Breast epithelium (tissue), 4 donors: Measurements from ENCODE around the gene TP53I13. TPM values are rescaled to one million over a fixed set of nuclear protein-coding genes. Genes with fewer than 3 reads are reported as not detected.
"Not testable (repeated sequence)": the region's sequence is repeated elsewhere in the genome, so short reads cannot be mapped to it uniquely, and the experiment has no call there.

Experiments
- DNase-seq, 2 donors: peaks; one replicate each; pipeline ENCODE4 v3.0.0-alpha.2; 2019; ENCODE audit warnings: low spot score in 2 of 2
- H3K27ac ChIP-seq, 2 donors: fragments of 200-600 bp; sonication (generic) in 1 of 2; one replicate each; pipeline ENCODE4 v1.5.1; 2016 to 2019; ENCODE audit warnings: mild to moderate bottlenecking in 1 of 2
- H3K27me3 ChIP-seq, 2 donors: fragments of 200-600 bp; sonication (generic) in 1 of 2; one replicate each; pipeline versions ENCODE4 v1.5.1 to v1.6.0; 2017 to 2019; ENCODE audit warnings: control low read depth in 1 of 2, mild to moderate bottlenecking in 1 of 2
- H3K36me3 ChIP-seq: fragments of 200-600 bp; one replicate; pipeline ENCODE4 v1.5.1; 2019
- H3K4me1 ChIP-seq, 2 donors: fragments of 200-600 bp; sonication (generic); one replicate each; pipeline ENCODE4 v1.5.1; 2016 to 2019; ENCODE audit warnings: control low read depth in 1 of 2
- H3K4me3 ChIP-seq, 3 donors: fragments of 200-600 bp; sonication (generic); 1 replicate in 2 of 3; 2 replicates in 1 of 3; pipeline ENCODE4 v1.5.1; 2016 to 2019; ENCODE audit warnings: mild to moderate bottlenecking in 3 of 3, moderate library complexity in 2 of 3
- H3K9me3 ChIP-seq, 2 donors: fragments of 200-600 bp; sonication (generic) in 1 of 2; one replicate each; pipeline ENCODE4 v1.5.1; 2016 to 2019; ENCODE audit warnings: control low read depth in 1 of 2
- CTCF ChIP-seq, 3 donors: fragments of 450-650 bp; IDR thresholded peaks; one replicate each; pipeline ENCODE4 v1.5.1; 2016 to 2017; ENCODE audit warnings: antibody characterized with exemption in 3 of 3, mild to moderate bottlenecking in 3 of 3, moderate library complexity in 3 of 3
- POLR2A ChIP-seq: fragments of 450-650 bp; IDR thresholded peaks from one replicate; pipeline ENCODE4 v1.6.1; 2016; ENCODE audit warnings: antibody characterized with exemption, mild to moderate bottlenecking, moderate library complexity
- POLR2AphosphoS5 ChIP-seq, 3 donors: sonication (generic); formaldehyde crosslinking; IDR thresholded peaks; one replicate each; pipeline ENCODE4 v1.6.1; 2017; ENCODE audit warnings: antibody characterized with exemption in 3 of 3
- intact Hi-C: fragments of 100-400 bp; cut with DNase I; formaldehyde crosslinking; loops from one replicate; pipeline ENCODE4 v1.15.1; 2023; ENCODE audit warnings: low total_unique reads
- total RNA-seq, 3 donors: library from RNA; depleted of rRNA; stranded (reverse); fragments of >200 nt; gene quantifications; one replicate each; pipeline ENCODE4 v1.1.0, GENCODE V29; 2016

Gene TP53I13
- total RNA-seq, 3 donors from 2014 or later, result 34.1 to 114 (median 56.0) TPM

- no peaks in the 10 kb centered on the region for H3K4me1 ChIP-seq
- no peak for DNase-seq
- H3K9me3 ChIP-seq, result no peaks in the 10 kb centered on the region
- intact Hi-C loops, result no loop called here
- H3K27me3 ChIP-seq, result no peaks in the 10 kb centered on the region
- H3K4me3 ChIP-seq, result no peak overlapping the region
- no peaks in the 10 kb centered on the region for H3K36me3 ChIP-seq
- TF ChIP-seq POLR2A (no peak), CTCF (IDR thresholded peaks at IDR 0.05) (no peak), POLR2AphosphoS5 (IDR thresholded peaks at IDR 0.05) (no peak)
- H3K27ac ChIP-seq, result no peak overlapping the region
Observed at GRCh38 chr17:29557085-29557738, 11.3 kb upstream of the TP53I13 start.

GRCh38 chr17:29557739-29558116, 10.8 kb upstream of the TP53I13 start:
- Histone ChIP-seq H3K4me3 (no peak overlapping the region), H3K9me3 (no peaks in the 10 kb centered on the region), H3K27ac (no peak overlapping the region), H3K36me3 (no peaks in the 10 kb centered on the region), H3K27me3 (no peaks in the 10 kb centered on the region), H3K4me1 (no peaks in the 10 kb centered on the region)
- no peak for TF ChIP-seq CTCF (IDR thresholded peaks at IDR 0.05)
- TF ChIP-seq POLR2AphosphoS5 (IDR thresholded peaks at IDR 0.05), result no peak
- TF ChIP-seq POLR2A, result no peak
- DNase-seq, result no peak
- intact Hi-C loops, result no loop called here

- H3K9me3 ChIP-seq, DNase-seq, H3K27ac ChIP-seq, H3K36me3 ChIP-seq, H3K4me3 ChIP-seq, intact Hi-C loops, H3K4me1 ChIP-seq, H3K27me3 ChIP-seq: not testable (repeated sequence)
Observed at GRCh38 chr17:29558139-29558538, 10.4 kb upstream of the TP53I13 start.

- H3K27me3 ChIP-seq, result no peaks in the 10 kb centered on the region
- DNase-seq, result no peak
- intact Hi-C loops, result no loop called here
Observed at GRCh38 chr17:29559640-29560039, 8.9 kb upstream of the TP53I13 start.

GRCh38 chr17:29560316-29560715, 8.2 kb upstream of the TP53I13 start:
- Histone ChIP-seq H3K27me3 (no peaks in the 10 kb centered on the region), H3K36me3 (no peaks in the 10 kb centered on the region), H3K4me1 (no peaks in the 10 kb centered on the region), H3K4me3 (no peak overlapping the region), H3K9me3 (no peaks in the 10 kb centered on the region), H3K27ac (no peak overlapping the region)
- intact Hi-C loops, result no loop called here
- DNase-seq, result no peak
- TF ChIP-seq CTCF (IDR thresholded peaks at IDR 0.05) (no peak), POLR2AphosphoS5 (IDR thresholded peaks at IDR 0.05) (no peak), POLR2A (no peak)

More at GRCh38 chr17:29559640-29560039, 8.9 kb upstream of the TP53I13 start:
- Histone ChIP-seq H3K4me3 (no peak overlapping the region), H3K4me1 (no peaks in the 10 kb centered on the region), H3K36me3 (no peaks in the 10 kb centered on the region), H3K27ac (no peak overlapping the region), H3K9me3 (no peaks in the 10 kb centered on the region)
- TF ChIP-seq POLR2A (no peak), CTCF (IDR thresholded peaks at IDR 0.05) (no peak), POLR2AphosphoS5 (IDR thresholded peaks at IDR 0.05) (no peak)
